ENCODE results near the gene TYSND1.

- TF ChIP-seq CTCF (conservative IDR thresholded peaks at IDR 0.05; ENCODE audit: low read length): no peak
- TF ChIP-seq EZH2phosphoT487 (IDR thresholded peaks at IDR 0.05; ENCODE audit: borderline replicate concordance): no peak
Observed at GRCh38 chr10:70123817-70124216, 22.7 kb downstream of the TYSND1 start.

Data from Loucy (cell line).